CD4-positive, alpha-beta T cell treated with Interleukin-10 for 1 hour (primary cell): Measurements from ENCODE around the gene PIPOX.
"Not testable (repeated sequence)": the region's sequence is repeated elsewhere in the genome, so short reads cannot be mapped to it uniquely, and the experiment has no call there.

Experiments used
- DNase-seq: peaks from one replicate; pipeline ENCODE4 v3.0.0-alpha.2; 2020

Gene PIPOX

DNA sequence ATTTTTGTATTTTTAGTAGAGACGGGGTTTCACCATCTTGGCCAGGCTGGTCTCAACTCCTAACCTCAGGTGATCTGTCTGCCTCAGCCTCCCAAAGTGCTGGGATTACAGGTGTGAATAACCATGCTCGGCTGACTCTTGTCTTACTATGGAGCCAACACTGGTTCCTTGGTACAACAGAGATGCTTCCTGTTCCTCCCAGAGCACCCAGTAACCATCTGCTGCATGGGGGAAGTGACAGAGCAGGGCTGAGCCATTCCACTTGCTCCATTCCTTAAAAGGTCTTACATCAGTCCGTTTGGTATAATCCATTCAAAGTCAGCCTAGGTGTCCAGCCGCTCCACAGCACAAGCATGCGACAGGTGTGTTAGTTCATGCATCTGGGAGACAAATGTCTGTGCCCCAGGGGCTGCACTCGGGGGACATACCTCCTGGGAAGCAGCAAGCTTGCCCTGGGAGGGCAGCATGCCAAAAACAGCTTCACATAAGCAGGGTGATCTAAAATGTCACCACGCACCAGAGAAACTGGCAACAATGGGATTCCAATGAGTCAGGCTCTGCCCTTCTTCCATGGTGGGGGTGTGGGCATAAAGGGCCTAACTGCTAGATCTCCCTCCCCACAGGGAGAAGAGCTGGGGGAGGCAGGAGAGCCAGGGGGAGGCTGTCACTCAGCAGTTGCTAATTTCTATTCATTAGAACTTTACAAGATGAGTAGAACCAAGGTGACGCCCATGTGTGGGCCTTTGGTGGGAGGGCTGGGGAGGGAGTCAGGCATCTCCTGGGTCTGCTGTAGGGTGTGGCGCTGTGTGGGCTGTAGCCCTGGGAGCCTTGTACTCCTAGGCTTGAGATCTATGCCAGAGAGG is 35.5 kb downstream of the PIPOX start:
- DNase-seq = no peak

DNA sequence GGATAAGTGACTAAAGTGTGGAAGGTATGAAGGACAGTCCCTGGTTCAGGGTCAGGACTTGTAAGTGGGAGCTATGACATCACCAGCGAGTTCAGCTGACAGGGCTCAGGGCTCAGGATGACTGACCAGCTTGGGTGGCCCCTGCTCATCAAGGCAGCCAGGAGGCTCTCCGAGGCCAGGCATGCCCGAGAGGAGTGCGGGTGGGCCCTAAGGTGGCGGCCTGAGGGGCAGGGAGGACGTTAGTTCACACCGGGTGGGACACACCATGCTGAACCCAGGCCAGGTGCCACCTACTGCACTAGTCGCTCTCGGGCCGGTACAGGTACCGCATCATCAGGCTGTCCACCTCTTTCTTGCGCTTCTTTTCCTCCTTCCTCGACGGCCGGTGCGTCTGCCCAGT is 36.5 kb downstream of the PIPOX start:
- no peak for DNase-seq

DNA sequence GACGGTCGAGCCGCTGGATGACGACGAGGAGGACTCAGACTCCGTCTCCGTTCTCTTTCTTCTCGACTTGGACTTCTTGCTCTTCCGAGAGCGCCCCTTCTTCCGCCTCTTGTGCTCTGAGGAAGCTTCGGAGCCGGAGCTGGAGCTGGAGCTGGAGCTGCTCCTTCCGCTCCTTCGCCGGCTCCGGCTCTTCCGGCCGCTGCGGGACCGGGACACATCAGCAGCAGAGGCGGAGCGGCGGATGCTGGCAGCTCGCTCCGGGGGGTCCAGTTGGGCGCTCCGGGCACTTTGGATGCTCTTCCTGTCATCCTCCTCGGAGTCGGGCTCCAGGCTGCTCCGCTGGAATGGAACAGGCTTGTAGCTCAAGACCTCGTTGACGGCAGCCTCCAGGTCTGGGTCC is 36.9 kb downstream of the PIPOX start:
- DNase-seq = no peak

DNA sequence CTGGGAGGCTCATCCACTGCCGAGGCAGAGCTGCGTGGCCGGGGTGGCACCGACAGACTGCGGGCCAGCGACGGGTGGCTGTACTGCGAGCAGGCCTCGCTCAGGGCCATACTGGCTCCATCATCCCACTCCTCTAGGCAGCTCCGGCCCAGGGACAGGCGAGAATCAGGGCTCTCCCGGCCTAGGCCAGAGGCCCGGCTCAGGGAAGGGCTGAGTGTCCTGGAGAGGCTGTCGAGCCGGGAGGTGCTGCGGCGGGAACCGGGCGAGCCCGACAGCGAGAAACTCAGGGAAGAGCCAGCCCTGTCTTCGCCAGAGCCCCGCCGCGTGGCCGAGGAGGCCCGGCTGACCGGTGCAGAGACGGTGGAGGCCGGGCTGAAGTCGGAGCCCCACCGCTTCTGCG is 37.4 kb downstream of the PIPOX start:
- no peak for DNase-seq

DNA sequence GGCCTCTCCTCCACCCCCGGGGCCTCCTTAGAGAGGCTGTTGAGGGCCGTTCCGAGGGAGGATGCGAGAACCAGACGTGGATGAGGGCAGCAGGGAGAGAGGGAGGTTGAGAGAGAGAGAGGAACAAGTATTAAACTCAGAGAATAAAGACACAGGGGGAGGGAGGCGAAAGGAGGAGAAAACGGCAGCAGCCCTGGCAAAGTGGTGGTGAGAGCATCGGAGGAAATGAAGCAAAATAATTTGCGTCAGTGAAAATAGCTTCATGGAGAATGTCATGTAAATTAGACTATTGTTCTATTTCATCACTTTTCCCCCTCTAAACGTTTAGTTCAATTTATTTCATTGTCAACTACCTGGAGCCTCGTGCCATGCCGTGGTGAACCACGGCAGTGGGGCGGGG is 38.0 kb downstream of the PIPOX start:
- no peak for DNase-seq

DNA sequence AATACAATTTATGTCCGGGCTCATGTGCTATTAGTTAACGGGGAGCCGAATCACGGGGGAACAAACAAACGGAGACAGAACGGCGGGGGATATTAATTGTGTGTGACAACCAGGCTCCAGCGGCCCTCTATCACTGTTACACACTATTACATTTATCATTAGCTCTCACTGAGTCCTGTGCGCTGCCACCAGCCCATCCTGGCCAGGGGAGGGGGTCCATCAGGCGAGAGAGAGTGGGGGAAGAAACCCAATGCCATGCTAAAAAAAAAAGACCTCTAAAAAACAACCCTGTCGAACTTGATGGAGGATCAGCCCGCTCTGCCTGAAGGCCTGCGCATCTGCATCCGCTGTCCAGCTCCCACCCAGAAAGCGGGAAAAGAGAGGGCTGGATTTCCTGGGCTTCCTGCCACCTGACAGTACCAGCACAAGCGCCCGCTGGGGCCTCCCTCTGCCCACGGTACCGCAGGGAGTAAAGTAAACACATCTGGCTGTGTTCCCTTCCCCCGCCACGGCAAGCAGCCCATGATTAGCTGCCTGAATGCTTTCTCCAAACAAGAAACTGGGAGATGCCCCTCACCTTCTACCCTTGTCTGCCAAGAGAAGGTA is 41.7 kb downstream of the PIPOX start:
- DNase-seq = no peak

DNA sequence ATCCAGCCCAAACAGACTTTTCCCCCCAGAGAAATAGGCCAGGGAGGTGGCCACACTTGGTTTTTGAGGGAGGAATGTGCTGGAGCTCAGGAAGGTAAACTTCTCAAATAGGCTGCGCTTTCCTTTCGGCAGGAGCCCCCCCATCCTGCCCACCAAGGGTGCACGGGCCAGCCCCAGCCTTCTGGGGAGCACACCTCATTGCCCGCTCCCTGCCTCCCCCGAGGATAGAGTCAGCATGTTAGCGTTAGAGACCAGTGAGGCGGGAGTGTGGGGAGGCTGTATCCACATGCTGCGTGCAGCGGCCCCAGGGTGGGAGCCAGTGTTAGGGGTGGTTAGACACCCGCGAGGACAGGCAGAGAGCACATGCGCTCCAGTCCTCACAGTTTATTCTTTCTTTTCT is 42.3 kb downstream of the PIPOX start:
- DNase-seq = no peak

DNA sequence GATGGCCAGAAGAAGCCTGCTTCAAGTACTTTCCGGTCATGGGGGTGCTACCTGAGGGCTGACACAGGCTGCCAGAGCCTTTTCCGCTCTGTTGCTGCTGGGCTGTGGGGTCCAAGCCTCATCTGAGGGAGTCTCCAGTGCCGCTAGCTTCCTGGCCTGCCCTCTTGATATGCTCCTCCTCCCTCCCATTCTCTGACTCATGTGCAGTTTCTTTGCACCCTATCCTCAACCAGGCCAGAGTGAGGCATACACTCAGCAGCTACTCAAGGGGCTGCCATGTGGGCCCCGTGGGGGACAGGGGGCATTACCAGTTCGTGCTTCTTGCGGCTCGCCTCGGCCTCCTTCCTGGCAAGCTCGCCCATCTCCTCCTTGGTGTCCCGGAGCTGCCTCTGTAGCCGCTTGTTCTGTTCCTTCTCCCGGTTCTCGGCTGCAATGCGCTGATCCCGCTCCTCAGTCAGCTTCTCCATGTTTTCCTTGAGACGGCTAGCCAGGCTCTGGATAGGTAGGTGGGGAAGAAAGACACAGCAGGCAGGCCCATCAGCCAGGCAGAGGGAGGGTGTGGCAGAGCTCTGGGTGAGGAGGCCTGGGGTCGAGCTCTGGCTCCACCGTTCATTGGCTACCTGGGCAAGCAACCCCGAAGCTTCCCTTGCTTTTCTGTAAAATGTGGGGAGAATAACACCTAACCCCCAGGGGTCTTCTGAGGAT is 43.8 kb downstream of the PIPOX start:
- no peak for DNase-seq

DNA sequence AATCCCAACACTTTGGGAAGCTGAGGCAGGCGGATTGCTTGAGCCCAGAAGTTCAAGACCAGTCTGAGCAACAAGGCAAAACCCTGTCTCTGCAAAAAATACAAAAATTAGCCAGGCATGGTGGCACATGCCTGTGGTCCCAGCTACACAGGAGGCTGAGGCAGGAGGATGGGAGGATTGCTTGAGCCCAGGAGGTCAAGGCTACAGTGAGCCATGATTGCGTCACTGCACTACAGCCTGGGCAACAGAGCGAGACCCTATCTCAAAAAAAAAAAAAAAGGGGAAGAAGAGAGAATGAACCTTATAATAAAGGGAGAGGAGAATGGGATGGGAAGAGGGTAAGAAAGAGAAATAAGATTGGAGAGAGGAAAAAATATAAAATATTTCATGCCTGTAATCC is 45.8 kb downstream of the PIPOX start:
- DNase-seq = not testable (repeated sequence)

DNA sequence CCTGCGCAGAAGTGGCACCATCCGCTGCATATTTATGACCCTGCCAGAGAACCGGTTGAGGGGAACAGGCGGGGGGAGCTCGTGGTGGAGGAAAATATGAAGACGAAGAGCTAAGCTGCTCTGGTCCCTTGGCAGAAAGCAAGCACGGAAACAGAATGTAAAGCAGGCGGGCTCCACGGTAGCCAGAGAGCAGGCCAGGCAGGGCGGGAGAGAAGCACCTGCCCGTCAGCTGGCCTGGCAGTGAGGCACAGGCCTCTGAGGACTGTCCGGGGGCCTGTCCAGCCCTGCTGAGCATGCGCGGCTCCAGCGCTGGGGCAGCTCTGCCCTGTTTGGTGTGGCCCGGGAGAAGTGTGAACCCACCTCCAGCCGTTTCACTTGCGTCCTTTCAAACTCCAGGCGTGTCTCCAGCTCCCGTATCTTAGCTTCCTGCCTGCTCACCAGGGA is 46.7 kb downstream of the PIPOX start:
- no peak for DNase-seq

DNA sequence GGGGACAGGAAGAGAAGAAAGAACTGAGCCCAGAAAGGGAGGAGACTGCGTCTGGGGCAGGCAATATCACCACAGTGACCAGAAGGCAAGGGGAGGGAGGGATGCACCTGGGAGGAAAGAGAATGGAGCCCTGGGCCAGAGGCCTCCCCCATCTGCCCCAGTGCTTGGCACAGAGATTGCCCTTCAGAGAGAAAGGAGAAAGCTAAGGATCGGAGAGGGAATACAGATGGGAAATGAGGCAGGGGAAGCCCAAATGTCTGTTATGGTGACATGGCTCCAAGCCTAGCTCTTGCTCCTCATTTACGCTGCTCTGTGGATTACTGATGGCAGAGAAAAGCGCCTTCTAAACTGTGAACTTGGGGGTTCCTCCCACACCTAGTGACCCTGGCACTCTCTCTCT is 47.2 kb downstream of the PIPOX start:
- DNase-seq = no peak

DNA sequence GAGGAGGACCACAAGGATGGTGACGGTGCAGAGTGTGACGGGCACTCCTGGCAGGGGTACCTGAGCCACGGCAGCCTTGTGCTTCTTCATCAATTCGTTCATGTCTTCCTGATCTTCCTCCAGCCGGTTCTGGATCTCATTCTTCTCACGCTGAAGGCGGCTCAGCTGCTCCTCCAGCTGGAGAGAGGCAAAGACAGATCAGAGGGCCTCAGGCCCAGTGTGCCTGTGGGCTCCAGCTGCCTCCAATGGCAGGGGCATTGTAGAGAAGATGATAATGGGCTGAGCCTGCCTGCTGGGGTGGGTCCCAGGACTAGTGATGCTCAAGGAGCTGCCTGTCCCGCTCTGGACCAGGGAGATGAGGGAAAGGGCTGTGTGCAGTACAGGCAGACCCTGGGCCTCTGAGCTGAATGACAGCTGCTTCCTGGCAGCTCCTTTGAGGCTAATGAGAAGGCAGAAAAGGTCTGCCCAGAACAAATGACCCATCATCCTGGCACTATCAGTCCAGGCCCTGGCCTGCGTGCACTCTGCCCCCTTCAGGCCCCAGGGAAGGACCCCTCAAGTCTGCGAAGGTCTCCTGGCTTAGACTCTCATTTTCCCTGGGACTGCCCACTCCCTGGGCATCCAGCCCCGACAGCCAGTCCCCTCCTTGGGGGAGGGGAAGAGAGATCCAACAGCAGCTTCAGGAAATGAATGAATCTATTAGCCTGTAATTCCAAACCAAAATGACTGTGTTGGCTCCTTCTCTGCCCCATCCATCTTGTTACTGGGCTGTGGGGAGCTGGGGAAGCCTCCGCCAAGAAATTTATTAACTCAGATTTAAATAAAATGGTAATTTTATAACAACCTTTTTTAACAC is 48.0 kb downstream of the PIPOX start:
- DNase-seq = no peak

DNA sequence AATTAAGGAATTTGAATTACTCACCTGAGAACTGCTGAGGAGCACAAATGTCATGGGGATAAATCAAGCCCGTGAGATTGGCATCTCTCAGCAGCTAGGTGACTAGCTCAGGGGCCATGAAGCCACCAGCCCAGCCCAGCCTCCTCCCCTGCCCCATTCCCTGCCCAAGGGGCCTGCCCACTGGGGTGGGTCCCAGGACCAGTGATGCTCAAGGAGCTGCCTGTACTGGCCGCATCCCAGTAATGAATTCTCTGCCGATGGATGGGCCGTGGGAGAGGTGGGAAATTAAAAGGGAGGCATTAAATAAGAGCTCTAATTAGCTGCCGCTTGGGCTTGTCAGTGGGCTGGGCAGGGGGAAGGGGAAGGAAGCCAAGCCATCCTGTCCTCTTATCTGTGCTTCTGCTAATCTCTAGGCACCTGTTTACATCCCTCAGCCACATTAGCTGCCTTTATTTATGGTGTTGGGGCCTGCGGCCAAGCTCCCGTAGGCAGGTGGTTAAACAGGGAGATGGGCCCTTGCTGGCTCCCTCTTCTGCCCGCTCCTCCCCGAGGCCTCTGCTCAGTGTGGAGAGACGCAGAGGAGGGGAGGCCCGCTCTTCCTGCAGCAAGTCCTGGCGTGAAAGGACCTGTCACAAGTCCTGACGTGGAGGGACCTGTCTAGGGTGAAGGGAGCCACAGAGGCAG is 48.8 kb downstream of the PIPOX start:
- DNase-seq = no peak

DNA sequence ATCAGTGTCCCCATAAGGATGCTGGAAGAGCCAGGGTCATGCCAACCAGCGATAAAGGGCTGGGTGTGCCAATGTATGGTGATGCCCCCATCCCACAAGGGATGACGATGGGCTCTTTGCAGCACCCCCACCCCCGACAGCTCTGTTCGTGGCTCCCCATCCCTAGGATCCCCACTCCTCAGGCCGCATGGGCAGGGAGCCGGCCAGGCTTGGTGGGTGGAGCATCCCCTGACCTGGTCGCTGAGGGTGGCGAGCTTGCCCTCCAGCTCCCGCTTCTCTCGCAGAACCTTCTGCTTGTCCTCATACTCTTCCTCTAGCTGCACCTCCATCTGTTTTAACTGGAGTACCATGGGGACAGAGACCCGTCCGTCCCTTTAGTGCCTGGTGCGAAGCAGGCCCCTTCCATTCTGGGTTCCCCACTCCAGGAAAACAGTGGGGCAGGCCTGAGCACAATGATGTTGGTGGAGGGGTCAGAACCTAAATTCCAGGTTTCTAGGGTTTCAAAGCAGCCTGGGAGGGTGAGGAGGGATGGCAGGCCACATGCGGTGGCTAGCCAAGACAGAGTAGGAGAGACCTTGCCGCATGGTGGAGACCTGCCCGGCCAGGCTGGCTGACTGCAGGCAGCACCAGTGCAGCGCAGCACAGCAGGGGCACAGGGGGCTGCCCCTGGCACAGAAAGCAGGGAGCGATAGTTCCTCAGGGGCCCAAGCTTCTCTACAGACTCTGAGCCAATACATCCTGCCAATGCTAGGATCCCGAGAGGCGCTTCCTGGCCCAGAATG is 50.3 kb downstream of the PIPOX start:
- no peak for DNase-seq

DNA sequence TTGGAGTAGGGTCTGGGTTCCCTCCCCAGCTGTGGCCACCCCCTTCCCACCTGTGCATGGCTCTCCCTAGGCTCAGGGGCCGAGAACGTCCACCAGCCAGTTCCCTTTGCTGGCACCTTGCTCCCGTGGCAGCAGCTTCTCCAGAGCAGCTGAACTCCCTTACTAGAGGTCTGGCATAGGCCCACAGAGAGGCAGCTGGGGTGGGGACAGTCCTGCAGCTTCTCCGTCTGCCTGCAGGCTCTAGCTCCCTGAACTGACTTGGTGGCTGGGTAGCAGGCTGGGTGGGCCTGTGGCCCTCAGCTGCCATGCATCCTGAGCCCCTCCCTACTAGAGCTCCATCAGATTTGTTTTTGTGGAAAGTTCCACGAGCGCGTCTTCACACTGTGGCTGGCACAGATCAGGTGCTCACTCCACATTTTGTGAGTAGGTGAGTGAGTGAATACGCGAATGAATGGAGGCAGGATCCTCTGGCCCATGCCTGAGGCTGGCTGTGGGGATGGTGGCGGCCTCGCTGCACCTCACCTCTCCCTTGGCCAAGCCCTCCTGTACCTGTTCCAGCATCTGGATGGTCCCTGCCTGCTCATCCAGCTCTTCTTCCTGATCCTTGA is 51.3 kb downstream of the PIPOX start:
- no peak for DNase-seq

DNA sequence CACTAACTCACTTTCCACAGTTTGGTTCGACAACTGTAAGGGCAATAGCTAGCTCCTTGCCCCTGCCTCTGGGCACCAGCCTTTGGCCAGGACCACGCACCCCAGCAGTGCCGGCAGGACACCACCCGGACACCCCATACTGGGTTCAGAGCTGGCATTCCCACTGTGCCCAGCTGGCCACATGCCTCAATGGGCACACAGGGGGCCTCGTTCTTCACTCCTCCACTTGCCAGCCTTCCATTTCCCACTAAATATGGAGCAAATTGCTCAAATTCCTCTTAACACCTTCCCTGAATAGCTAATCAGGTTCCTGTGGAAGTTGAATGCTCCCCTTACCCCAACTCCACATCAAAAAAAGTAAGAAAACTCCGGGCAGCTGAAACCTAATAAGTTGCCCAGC is 52.5 kb downstream of the PIPOX start:
- DNase-seq = no peak

DNA sequence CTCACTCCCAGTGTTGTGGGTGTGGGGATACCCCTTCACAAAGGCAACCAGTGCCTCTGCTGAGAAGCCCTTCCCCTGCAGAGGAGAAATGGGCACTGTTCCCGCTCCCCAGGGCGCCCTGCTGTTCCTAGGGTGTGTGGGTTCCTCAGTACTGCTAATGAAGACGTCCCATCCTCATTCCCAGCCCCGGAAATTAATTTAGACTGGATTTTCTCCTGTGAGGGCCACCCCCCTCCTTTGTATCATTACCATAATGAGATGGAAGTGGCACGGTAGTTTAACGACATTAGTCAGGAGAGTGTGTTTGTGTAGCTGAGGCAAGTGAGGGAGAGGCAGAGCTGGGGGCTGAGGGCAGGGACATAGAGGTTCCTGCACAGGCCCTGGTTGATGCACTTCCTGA is 53.2 kb downstream of the PIPOX start:
- DNase-seq = no peak

DNA sequence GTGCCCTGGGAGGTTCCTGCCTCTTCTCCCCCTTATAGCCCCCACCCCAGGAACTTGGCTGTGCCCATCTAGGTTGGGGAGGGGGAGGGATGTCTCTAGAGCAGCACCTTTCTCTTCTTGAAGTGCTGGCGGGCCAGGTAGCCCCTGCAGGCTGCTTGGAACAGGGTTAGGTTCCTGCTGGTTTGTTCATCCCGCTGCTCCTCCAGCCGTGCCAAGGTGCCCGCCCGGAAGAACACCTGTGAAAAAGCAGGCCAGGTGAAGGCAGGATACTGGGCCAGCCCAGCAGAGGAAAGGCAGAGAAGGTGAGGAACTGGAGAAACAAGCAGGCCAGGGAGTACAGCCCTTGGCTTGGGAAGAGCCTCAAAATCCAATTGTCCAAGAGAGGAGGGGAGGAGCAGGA is 56.6 kb downstream of the PIPOX start:
- no peak for DNase-seq

DNA sequence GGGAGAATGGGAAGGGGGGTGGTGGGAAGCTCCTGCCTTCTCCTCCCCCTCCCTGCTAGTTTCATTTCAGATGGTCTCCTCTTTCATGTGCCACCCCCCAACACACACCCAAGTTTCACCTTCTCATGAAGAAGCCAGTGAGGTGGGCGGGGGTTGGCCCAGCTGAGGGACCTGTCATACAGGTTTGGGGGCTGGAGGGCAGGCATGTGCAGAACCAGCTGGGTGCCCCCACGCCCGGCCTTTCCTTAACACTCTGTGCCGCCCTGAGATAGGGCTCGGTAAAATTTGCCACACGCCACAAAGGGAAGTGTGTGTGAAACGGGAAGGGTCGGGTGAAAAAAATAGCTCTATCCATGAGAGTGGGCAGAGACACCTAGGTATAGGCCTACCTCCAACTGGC is 57.4 kb downstream of the PIPOX start:
- no peak for DNase-seq

DNA sequence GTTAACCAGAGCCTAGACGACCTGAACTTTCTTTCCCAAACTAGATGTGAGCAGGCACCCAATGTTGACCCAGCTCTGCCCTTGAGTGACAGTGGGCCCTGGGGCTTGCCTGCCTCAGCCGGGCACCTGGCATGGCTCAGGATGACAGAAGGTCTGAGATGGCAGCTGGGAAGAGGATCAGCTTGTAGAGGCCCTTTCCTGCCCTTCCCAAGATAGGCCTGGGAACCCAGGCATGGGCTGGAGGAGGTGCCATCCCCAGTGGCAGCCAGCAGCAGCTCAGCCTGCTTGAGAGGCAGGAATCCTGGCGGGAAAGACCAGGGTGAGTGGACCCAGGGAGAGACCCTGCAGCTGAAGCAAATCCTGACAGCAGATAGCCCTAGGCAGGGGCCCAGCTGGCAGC is 59.1 kb downstream of the PIPOX start:
- DNase-seq = no peak

DNA sequence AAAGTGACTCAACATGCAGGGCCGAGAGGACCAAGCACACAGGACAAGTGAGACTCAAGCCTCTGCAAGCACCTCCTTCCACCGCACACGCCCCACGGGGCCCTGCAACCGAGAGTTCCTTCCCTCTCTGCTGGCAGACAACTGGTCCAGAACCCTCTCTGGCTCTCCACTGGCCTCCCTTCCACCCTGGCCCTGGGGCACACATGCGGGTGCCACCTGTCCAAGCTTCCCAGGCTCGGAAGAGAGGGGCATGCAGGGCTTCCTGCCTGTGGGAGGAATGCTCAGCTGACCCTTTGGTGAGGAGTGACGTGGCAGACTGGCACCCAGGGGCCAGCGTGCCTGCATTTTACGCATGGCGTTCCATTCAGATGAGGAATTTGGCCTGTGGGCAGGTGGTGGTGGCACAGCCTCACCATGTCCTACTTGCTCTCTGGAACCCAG is 59.8 kb downstream of the PIPOX start:
- no peak for DNase-seq
